Thyroid gland (tissue), 4 donors: ENCODE data around the gene ALDH4A1.

ENCODE experiments used
- CTCF ChIP-seq, 6 experiments: fragments of 200-600 bp in 3 of 6; fragments of 450-650 bp in 3 of 6; sonication (generic) in 3 of 6; IDR thresholded peaks; one replicate each; pipeline ENCODE4 v1.5.1; 2016 to 2019; ENCODE audit warnings: antibody characterized with exemption in 6 of 6, mild to moderate bottlenecking in 2 of 6, inconsistent platforms in 1 of 6, moderate library complexity in 1 of 6
- POLR2A ChIP-seq, 2 donors: fragments of 450-650 bp; IDR thresholded peaks; one replicate each; pipeline ENCODE4 v1.6.1; 2017; ENCODE audit warnings: antibody characterized with exemption in 2 of 2, mild to moderate bottlenecking in 2 of 2, moderate library complexity in 1 of 2

- TF ChIP-seq POLR2A (IDR thresholded peaks at IDR 0.05) (no peak), CTCF (IDR thresholded peaks at IDR 0.05) (no peak)
Measured at GRCh38 chr1:18932879-18933278, 30.5 kb upstream of the ALDH4A1 start.
